ENCODE data around the gene JAG2. TPM values are rescaled to one million over a fixed set of nuclear protein-coding genes. Genes with fewer than 3 reads are reported as not detected.

JAG2 gene
- total and polyA plus RNA-seq, 2 of the 13 experiments (the other 11 are each of a cell fraction or from before 2014, with no cell fraction given), result 0.04 to 0.16 TPM

DNA sequence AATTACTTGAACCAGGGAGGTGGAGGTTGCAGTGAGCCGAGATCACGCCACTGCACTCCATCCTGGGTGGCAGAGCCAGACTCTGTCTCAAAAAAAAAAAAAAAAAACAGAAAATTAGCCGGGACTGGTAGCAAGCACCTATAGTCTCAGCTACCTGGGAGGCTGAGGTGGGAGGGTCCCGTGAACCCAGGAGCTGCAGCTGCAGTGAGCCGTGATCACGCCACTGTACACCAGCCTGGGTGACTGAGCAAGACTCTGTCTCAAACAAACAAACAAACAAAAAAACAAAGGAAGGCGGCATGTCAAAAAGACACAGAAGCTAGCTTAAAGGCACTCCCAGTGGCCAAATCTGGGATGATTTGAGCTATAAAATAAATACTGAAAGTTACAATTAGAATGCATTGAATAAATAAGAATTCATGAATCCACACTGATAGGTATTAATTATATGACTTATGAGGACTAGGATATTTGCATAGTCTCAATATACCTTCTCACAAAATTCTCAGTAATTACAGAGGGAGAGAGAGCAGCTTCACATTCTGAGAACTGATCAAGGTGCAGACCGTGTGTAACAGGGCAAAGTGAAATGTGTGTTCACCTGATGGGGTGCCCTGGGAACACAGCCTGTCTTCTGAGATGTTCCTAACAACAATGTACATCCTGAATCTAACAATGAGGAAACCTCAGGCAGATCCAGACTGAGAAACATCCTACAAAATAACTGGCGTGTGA lies 60.6 kb downstream of the JAG2 start:
- Histone ChIP-seq H3K4me3 (replicated peaks in 1 of 3; ENCODE audit: insufficient read depth in 1 of 3, low read depth in 2 of 3, low read length in 3 of 3) (no peak overlapping the region), H3K79me2 (ENCODE audit: insufficient read depth, low read length) (no peaks in the 10 kb centered on the region), H3K4me2 (ENCODE audit: low read depth, low read length) (no peak overlapping the region), H3K27me3 (ENCODE audit: control insufficient read depth in 1 of 2, insufficient read depth in 2 of 2, low read length in 2 of 2) (peaks cover 4 to 23% of the 10 kb centered on the region in 2 experiments; a peak in 3 of 5 replicates), H3K27ac (ENCODE audit: extremely low read length, insufficient read depth, low read length) (no peak overlapping the region), H4K20me1 (ENCODE audit: insufficient read depth, low read length) (no peaks in the 10 kb centered on the region), H3K9me3 (ENCODE audit: low read length) (no peaks in the 10 kb centered on the region), H3K9ac (ENCODE audit: insufficient read depth, low read depth, low read length) (no peak overlapping the region), H2AFZ (ENCODE audit: low read length) (no peak overlapping the region), H3K4me1 (ENCODE audit: insufficient read depth, low read length) (no peaks in the 10 kb centered on the region), H3K36me3 (replicated peaks in 1 of 2; ENCODE audit: control insufficient read depth in 1 of 2, insufficient read depth in 2 of 2, low read length in 2 of 2) (no peaks in the 10 kb centered on the region)
- DNase-seq (ENCODE audit: low spot score), result no peak
- TF ChIP-seq, protein P1, sequence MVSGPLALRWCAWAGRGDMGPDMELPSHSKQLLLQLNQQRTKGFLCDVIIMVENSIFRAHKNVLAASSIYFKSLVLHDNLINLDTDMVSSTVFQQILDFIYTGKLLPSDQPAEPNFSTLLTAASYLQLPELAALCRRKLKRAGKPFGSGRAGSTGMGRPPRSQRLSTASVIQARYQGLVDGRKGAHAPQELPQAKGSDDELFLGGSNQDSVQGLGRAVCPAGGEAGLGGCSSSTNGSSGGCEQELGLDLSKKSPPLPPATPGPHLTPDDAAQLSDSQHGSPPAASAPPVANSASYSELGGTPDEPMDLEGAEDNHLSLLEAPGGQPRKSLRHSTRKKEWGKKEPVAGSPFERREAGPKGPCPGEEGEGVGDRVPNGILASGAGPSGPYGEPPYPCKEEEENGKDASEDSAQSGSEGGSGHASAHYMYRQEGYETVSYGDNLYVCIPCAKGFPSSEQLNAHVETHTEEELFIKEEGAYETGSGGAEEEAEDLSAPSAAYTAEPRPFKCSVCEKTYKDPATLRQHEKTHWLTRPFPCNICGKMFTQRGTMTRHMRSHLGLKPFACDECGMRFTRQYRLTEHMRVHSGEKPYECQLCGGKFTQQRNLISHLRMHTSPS (CRISPR knock-in tag; IDR thresholded peaks at IDR 0.05; ENCODE audit: low read depth), result no peak
- no peak for TF ChIP-seq RBAK (CRISPR knock-in tag; IDR thresholded peaks at IDR 0.05)
- TF ChIP-seq IKZF1 (IDR thresholded peaks at IDR 0.05), result no peak
- no peak for TF ChIP-seq DR1 (CRISPR knock-in tag; IDR thresholded peaks at IDR 0.05)
- TF ChIP-seq, protein P2, sequence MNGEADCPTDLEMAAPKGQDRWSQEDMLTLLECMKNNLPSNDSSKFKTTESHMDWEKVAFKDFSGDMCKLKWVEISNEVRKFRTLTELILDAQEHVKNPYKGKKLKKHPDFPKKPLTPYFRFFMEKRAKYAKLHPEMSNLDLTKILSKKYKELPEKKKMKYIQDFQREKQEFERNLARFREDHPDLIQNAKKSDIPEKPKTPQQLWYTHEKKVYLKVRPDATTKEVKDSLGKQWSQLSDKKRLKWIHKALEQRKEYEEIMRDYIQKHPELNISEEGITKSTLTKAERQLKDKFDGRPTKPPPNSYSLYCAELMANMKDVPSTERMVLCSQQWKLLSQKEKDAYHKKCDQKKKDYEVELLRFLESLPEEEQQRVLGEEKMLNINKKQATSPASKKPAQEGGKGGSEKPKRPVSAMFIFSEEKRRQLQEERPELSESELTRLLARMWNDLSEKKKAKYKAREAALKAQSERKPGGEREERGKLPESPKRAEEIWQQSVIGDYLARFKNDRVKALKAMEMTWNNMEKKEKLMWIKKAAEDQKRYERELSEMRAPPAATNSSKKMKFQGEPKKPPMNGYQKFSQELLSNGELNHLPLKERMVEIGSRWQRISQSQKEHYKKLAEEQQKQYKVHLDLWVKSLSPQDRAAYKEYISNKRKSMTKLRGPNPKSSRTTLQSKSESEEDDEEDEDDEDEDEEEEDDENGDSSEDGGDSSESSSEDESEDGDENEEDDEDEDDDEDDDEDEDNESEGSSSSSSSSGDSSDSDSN (CRISPR knock-in tag; IDR thresholded peaks at IDR 0.05), result no peak
- TF ChIP-seq DPF2 (CRISPR knock-in tag; IDR thresholded peaks at IDR 0.05; ENCODE audit: borderline replicate concordance, low read depth), result no peak
- TF ChIP-seq SMC3 (IDR thresholded peaks at IDR 0.05; ENCODE audit: low read length), result no peak
- TF ChIP-seq, protein P3, sequence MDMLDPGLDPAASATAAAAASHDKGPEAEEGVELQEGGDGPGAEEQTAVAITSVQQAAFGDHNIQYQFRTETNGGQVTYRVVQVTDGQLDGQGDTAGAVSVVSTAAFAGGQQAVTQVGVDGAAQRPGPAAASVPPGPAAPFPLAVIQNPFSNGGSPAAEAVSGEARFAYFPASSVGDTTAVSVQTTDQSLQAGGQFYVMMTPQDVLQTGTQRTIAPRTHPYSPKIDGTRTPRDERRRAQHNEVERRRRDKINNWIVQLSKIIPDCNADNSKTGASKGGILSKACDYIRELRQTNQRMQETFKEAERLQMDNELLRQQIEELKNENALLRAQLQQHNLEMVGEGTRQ (IDR thresholded peaks at IDR 0.05; ENCODE audit: low read depth, low read length), result no peak
- TF ChIP-seq, protein P3 (CRISPR knock-in tag; IDR thresholded peaks at IDR 0.05; ENCODE audit: borderline replicate concordance), result no peak
- TF ChIP-seq ZMYM3 (CRISPR knock-in tag; IDR thresholded peaks at IDR 0.05), result no peak
- TF ChIP-seq NPAS2 (CRISPR knock-in tag; IDR thresholded peaks at IDR 0.05; ENCODE audit: borderline replicate concordance), result no peak
- TF ChIP-seq TBP (CRISPR knock-in tag; IDR thresholded peaks at IDR 0.05), result no peak
- no peak for TF ChIP-seq CBX2 (IDR thresholded peaks at IDR 0.05; ENCODE audit: low read depth, low read length)
- no peak for TF ChIP-seq CBX2 (CRISPR knock-in tag; IDR thresholded peaks at IDR 0.05; ENCODE audit: low read depth)
- TF ChIP-seq ZNF432 (CRISPR knock-in tag; IDR thresholded peaks at IDR 0.05; ENCODE audit: borderline replicate concordance), result no peak
- TF ChIP-seq HHEX (CRISPR knock-in tag; IDR thresholded peaks at IDR 0.05), result no peak
- no peak for TF ChIP-seq FLYWCH1 (CRISPR knock-in tag; IDR thresholded peaks at IDR 0.05)
- TF ChIP-seq MIER2 (CRISPR knock-in tag; IDR thresholded peaks at IDR 0.05), result no peak
- no peak for TF ChIP-seq NR1H2 (CRISPR knock-in tag; IDR thresholded peaks at IDR 0.05; ENCODE audit: borderline replicate concordance, low read depth)
- no peak for TF ChIP-seq ELF1 (CRISPR knock-in tag; IDR thresholded peaks at IDR 0.05)
- in situ Hi-C loops (cut with HindIII; ENCODE audit: extremely low pct_ligation_motif_present, low pct_unique_long_range_greater_than_20kb), result no loop called here
- WGBS (ENCODE audit: low lambda C conversion rate), result 8% methylated on average over 9 of the region's 9 CpGs
- BruUV-seq (replicated peaks), result no TSS peak
- no peak for ATAC-seq
- ChIA-PET CTCF (ENCODE audit: low intra/inter-chr PET ratio, low total read pairs) (no interaction called here), POLR2A (no interaction called here)
- intact Hi-C loops (cut with micrococcal nuclease; ENCODE audit: unreplicated experiment), result no loop called here
- FAIRE-seq, result no peak
